Fibroblast of lung (primary cell): ENCODE measurements around the gene DPH5.

Source experiments
- EZH2 ChIP-seq: IDR thresholded peaks from 2 replicates; pipeline ENCODE4 v1.5.1; 2012; ENCODE audit warnings: low read length, control low read depth, mild to moderate bottlenecking; ENCODE audit errors: missing control alignments
- TF ChIP-seq, protein P1 (sequence below), 2 donors: IDR thresholded peaks in 1 of 2; conservative IDR thresholded peaks in 1 of 2; 1 replicate in 1 of 2; 2 replicates in 1 of 2; pipeline ENCODE4 v1.5.1; 2011 to 2012; ENCODE audit warnings: low read length in 2 of 2, control low read depth in 1 of 2, inconsistent platforms in 1 of 2, low read depth in 1 of 2, mild to moderate bottlenecking in 1 of 2

DNA sequence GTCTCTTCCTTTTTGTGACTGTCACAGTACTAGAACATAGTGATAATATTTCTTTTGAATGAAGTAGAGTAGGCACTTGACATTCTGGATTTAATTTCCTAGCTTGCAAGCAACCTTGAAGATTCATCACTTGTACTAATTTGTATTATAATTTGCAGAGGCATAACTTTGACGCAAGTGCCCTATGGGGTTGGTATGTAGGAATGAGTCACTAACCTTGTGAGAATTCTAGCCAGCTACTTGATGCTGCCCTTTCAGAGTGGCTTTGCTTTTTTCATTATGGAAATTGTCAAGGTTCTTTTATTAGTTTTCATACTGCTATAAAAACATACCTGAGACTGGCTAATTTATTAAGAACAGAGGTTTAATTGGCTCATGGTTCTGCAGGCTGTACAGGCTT lies 13.7 kb upstream of the DPH5 start:
- TF ChIP-seq, protein P1, sequence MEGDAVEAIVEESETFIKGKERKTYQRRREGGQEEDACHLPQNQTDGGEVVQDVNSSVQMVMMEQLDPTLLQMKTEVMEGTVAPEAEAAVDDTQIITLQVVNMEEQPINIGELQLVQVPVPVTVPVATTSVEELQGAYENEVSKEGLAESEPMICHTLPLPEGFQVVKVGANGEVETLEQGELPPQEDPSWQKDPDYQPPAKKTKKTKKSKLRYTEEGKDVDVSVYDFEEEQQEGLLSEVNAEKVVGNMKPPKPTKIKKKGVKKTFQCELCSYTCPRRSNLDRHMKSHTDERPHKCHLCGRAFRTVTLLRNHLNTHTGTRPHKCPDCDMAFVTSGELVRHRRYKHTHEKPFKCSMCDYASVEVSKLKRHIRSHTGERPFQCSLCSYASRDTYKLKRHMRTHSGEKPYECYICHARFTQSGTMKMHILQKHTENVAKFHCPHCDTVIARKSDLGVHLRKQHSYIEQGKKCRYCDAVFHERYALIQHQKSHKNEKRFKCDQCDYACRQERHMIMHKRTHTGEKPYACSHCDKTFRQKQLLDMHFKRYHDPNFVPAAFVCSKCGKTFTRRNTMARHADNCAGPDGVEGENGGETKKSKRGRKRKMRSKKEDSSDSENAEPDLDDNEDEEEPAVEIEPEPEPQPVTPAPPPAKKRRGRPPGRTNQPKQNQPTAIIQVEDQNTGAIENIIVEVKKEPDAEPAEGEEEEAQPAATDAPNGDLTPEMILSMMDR (conservative IDR thresholded peaks at IDR 0.05 in 1 of 2, IDR thresholded peaks at IDR 0.05 in 1 of 2; ENCODE audit: low read depth in 1 of 2, low read length in 2 of 2) = no peak
- no peak for TF ChIP-seq EZH2
